ENCODE data around the gene CDH4.
A peak's percentile ranks its signal among the peaks of the same experiment; 100 is the strongest.

CDH4 gene

DNA sequence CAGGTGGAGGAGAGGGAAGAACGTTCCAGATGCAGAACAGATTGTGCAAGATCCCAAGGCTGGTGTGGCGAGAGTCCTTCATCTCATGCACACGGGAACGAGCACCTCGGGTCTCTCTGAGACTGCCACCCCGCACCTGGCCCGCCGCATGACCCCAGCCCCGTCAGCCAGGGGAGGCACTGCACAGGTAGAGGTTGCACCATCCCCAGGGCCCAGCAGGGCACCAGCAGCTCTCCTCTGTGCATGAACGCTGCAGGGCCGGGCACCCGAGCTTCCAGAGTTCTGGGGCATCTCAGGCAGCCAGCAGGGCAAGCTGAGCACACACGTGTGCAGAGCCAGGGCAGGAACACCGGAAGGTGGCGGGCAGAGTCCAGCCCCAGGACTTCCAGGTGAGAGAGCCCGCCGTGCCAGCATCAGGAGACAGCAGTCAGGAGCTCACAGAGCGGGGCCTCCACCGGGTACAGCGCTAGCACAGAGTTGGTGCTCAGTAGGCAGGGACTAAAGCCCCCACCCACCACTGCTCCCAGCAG, 620.4 kb downstream of the CDH4 start:
- Histone ChIP-seq H3K23ac (ENCODE audit: low read length) (no peak overlapping the region), H2BK120ac (ENCODE audit: low read depth, low read length) (no peak overlapping the region), H3K56ac (ENCODE audit: low read length) (no peak overlapping the region), H3K4me1 (ENCODE audit: control insufficient read depth, low read depth, low read length) (no peaks in the 10 kb centered on the region), H3K36me3 (ENCODE audit: control insufficient read depth, insufficient read depth, low read length) (no peaks in the 10 kb centered on the region), H3K4ac (ENCODE audit: low read depth, low read length) (no peak overlapping the region), H3K9ac (ENCODE audit: low read length) (no peak overlapping the region), H3K4me2 (ENCODE audit: low read length) (no peak overlapping the region), H3K4me3 (ENCODE audit: low read length) (no peak overlapping the region), H3K27ac (ENCODE audit: low read depth, low read length) (no peak overlapping the region), H3K27me3 (ENCODE audit: insufficient read depth, low read length, poor library complexity) (no peaks in the 10 kb centered on the region), H4K5ac (ENCODE audit: low read length) (no peak overlapping the region), H2BK15ac (replicated peaks; ENCODE audit: low read depth) (no peak overlapping the region), H2BK5ac (ENCODE audit: low read length) (no peak overlapping the region), H3K79me2 (ENCODE audit: control insufficient read depth, insufficient read depth, low read length) (no peaks in the 10 kb centered on the region), H3K18ac (ENCODE audit: low read length) (no peak overlapping the region), H3K79me1 (ENCODE audit: low read length) (no peaks in the 10 kb centered on the region), H4K8ac (ENCODE audit: low read depth, low read length) (no peak overlapping the region), H2AK5ac (ENCODE audit: low read length) (no peak overlapping the region)
- DNase-seq = no peak
- WGBS (ENCODE audit: extremely low coverage, insufficient coverage, low lambda C conversion rate) = no CpG with 5 or more reads among the region's 20 CpGs

DNA sequence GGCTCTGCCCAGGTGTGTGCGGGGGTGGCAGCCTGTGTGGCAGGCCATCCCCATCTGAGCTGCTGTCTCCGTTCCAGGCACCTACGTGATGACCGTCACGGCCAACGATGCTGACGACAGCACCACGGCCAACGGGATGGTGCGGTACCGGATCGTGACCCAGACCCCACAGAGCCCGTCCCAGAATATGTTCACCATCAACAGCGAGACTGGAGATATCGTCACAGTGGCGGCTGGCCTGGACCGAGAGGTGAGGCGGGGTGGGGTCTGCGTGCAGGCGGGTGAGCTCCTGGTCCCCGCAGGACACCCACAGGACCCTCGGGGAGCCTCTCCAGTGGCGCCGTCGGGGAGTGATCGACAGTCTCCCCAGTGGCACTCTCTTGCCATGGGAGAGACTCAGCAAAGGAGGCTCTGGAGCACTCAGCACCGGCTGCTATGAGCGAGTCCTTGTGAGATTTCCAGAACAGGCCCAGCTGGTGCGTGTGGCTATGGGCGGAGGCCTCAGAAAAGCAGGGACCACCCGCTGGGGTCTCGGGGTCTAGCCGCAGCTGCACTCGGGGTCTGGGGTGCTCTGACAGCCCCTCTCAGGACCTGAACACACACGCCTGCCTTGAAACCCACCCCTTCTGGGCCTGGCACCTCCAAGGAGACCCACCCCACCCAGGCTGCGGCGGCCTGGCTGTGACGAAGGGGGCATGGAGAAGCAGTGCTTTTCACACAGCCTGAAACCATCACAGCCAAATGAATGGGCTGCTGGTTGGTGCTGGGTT, 621.8 kb downstream of the CDH4 start:
- Histone ChIP-seq H3K4me3 (ENCODE audit: low read length) (no peak overlapping the region), H3K27ac (ENCODE audit: low read depth, low read length) (no peak overlapping the region), H3K4me2 (ENCODE audit: low read length) (no peak overlapping the region), H3K4me1 (ENCODE audit: control insufficient read depth, low read depth, low read length) (no peaks in the 10 kb centered on the region), H4K5ac (ENCODE audit: low read length) (no peak overlapping the region), H3K9ac (ENCODE audit: low read length) (no peak overlapping the region), H3K79me1 (ENCODE audit: low read length) (no peaks in the 10 kb centered on the region), H3K36me3 (ENCODE audit: control insufficient read depth, insufficient read depth, low read length) (no peaks in the 10 kb centered on the region), H3K23ac (ENCODE audit: low read length) (no peak overlapping the region), H4K8ac (ENCODE audit: low read depth, low read length) (no peak overlapping the region), H2BK15ac (replicated peaks; ENCODE audit: low read depth) (no peak overlapping the region), H3K56ac (ENCODE audit: low read length) (no peak overlapping the region), H2BK120ac (ENCODE audit: low read depth, low read length) (no peak overlapping the region), H2AK5ac (ENCODE audit: low read length) (no peak overlapping the region), H3K27me3 (ENCODE audit: insufficient read depth, low read length, poor library complexity) (no peaks in the 10 kb centered on the region), H3K79me2 (ENCODE audit: control insufficient read depth, insufficient read depth, low read length) (no peaks in the 10 kb centered on the region), H3K18ac (ENCODE audit: low read length) (no peak overlapping the region), H2BK5ac (ENCODE audit: low read length) (no peak overlapping the region), H3K4ac (ENCODE audit: low read depth, low read length) (no peak overlapping the region)
- no peak for DNase-seq
- WGBS (ENCODE audit: extremely low coverage, insufficient coverage, low lambda C conversion rate) = no CpG with 5 or more reads among the region's 38 CpGs

DNA sequence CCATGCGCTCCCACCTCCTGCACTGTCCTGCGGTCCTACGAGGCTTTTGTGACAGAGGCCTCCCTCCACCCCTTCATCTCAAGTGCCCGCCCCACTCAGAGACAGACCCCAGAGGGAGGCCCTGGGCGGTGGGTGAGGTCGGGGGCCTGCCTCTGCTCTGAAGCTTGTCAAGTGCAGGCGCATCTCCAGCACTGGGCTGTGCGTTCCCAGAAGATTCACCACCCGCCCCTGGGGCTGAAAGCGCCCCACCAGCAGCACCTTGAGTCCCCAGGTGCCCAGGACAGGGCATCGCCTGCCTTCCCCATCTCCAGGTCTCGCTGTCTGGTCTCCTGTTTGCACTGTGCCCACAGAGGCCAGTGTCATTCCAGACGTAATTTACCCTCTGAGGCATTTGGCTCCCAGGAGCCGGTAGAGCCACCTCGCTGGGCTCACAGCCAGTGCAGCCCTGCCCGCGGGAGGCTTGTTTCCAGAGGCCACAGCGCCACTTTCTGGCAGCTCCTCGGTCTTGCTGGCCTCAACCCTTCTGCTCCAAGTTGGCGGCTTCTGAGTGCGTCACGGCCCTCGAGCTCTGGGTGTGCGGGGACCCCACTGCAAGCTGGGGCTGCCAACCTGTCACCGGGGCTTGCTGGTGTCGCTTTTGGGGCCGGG, 622.5 kb downstream of the CDH4 start:
- Histone ChIP-seq H3K9ac (ENCODE audit: low read length) (no peak overlapping the region), H3K36me3 (ENCODE audit: control insufficient read depth, insufficient read depth, low read length) (no peaks in the 10 kb centered on the region), H3K18ac (ENCODE audit: low read length) (no peak overlapping the region), H3K56ac (ENCODE audit: low read length) (no peak overlapping the region), H4K8ac (ENCODE audit: low read depth, low read length) (no peak overlapping the region), H3K79me1 (ENCODE audit: low read length) (no peaks in the 10 kb centered on the region), H3K27ac (ENCODE audit: low read depth, low read length) (no peak overlapping the region), H3K23ac (ENCODE audit: low read length) (no peak overlapping the region), H2AK5ac (ENCODE audit: low read length) (no peak overlapping the region), H2BK120ac (ENCODE audit: low read depth, low read length) (no peak overlapping the region), H3K4me1 (ENCODE audit: control insufficient read depth, low read depth, low read length) (no peaks in the 10 kb centered on the region), H2BK5ac (ENCODE audit: low read length) (no peak overlapping the region), H3K27me3 (ENCODE audit: insufficient read depth, low read length, poor library complexity) (no peaks in the 10 kb centered on the region), H3K4me3 (ENCODE audit: low read length) (no peak overlapping the region), H3K79me2 (ENCODE audit: control insufficient read depth, insufficient read depth, low read length) (no peaks in the 10 kb centered on the region), H3K4me2 (ENCODE audit: low read length) (no peak overlapping the region), H4K5ac (ENCODE audit: low read length) (no peak overlapping the region), H2BK15ac (replicated peaks; ENCODE audit: low read depth) (no peak overlapping the region), H3K4ac (ENCODE audit: low read depth, low read length) (no peak overlapping the region)
- no CpG with 5 or more reads among the region's 27 CpGs for WGBS (ENCODE audit: extremely low coverage, insufficient coverage, low lambda C conversion rate)
- peak; percentile 73 for DNase-seq

DNA sequence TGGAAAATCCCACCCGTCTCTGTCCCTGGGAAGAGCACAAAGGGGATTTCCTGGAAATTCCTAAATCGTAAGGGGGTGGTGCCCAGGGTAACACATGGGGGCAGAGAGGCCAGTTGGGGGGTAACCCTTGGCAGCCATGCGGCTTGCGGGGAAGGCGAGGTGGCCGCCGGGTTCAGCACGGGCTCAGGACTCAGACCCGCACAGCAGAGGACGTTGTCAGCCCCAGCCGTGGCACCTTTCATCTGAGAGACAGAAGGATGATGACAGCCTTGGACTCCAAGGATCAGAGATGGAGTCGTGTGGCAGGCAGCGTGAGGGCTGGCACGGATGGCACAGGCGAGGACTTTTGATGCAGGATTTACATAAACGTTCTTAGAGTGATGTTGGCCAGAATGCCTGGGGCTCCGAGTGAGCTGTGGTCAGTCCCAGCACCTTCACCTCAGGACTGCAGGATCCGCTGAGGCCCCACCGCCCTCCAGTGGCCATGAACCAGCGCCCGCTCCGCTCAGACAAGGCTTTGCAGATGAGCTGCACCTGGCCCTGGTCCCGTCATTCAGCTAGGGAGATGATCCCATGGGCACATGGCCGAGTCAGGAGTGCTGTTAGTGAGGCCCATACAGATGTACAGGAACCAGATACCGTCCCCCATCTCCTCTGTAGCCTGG, 623.3 kb downstream of the CDH4 start:
- no CpG with 5 or more reads among the region's 25 CpGs for WGBS (ENCODE audit: extremely low coverage, insufficient coverage, low lambda C conversion rate)
- H3K56ac ChIP-seq (ENCODE audit: low read length) = no peak overlapping the region

GRCh38 chr20:61875996-61876395, 623.9 kb downstream of the CDH4 start:
- Histone ChIP-seq H2BK5ac (ENCODE audit: low read length) (no peak overlapping the region), H3K4me1 (ENCODE audit: control insufficient read depth, low read depth, low read length) (no peaks in the 10 kb centered on the region), H3K4ac (ENCODE audit: low read depth, low read length) (no peak overlapping the region), H4K8ac (ENCODE audit: low read depth, low read length) (no peak overlapping the region), H3K27me3 (ENCODE audit: insufficient read depth, low read length, poor library complexity) (no peaks in the 10 kb centered on the region), H2BK15ac (replicated peaks; ENCODE audit: low read depth) (no peak overlapping the region), H3K79me2 (ENCODE audit: control insufficient read depth, insufficient read depth, low read length) (no peaks in the 10 kb centered on the region), H3K36me3 (ENCODE audit: control insufficient read depth, insufficient read depth, low read length) (no peaks in the 10 kb centered on the region), H3K18ac (ENCODE audit: low read length) (no peak overlapping the region), H3K4me3 (ENCODE audit: low read length) (no peak overlapping the region), H3K56ac (ENCODE audit: low read length) (no peak overlapping the region), H2AK5ac (ENCODE audit: low read length) (no peak overlapping the region), H3K27ac (ENCODE audit: low read depth, low read length) (no peak overlapping the region), H3K79me1 (ENCODE audit: low read length) (no peaks in the 10 kb centered on the region), H3K23ac (ENCODE audit: low read length) (no peak overlapping the region), H3K9ac (ENCODE audit: low read length) (no peak overlapping the region), H4K5ac (ENCODE audit: low read length) (no peak overlapping the region), H3K4me2 (ENCODE audit: low read length) (no peak overlapping the region), H2BK120ac (ENCODE audit: low read depth, low read length) (no peak overlapping the region)
- no CpG with 5 or more reads among the region's 16 CpGs for WGBS (ENCODE audit: extremely low coverage, insufficient coverage, low lambda C conversion rate)
- DNase-seq = no peak

More for the DNA sequence above, 623.3 kb downstream of the CDH4 start:
- Histone ChIP-seq H3K4ac (ENCODE audit: low read depth, low read length) (no peak overlapping the region), H3K79me2 (ENCODE audit: control insufficient read depth, insufficient read depth, low read length) (no peaks in the 10 kb centered on the region), H3K9ac (ENCODE audit: low read length) (no peak overlapping the region), H2BK15ac (replicated peaks; ENCODE audit: low read depth) (no peak overlapping the region), H2BK5ac (ENCODE audit: low read length) (no peak overlapping the region), H3K4me3 (ENCODE audit: low read length) (no peak overlapping the region), H3K79me1 (ENCODE audit: low read length) (no peaks in the 10 kb centered on the region), H3K4me2 (ENCODE audit: low read length) (no peak overlapping the region), H3K27me3 (ENCODE audit: insufficient read depth, low read length, poor library complexity) (no peaks in the 10 kb centered on the region), H3K23ac (ENCODE audit: low read length) (no peak overlapping the region), H3K36me3 (ENCODE audit: control insufficient read depth, insufficient read depth, low read length) (no peaks in the 10 kb centered on the region), H2AK5ac (ENCODE audit: low read length) (no peak overlapping the region), H4K8ac (ENCODE audit: low read depth, low read length) (no peak overlapping the region), H2BK120ac (ENCODE audit: low read depth, low read length) (no peak overlapping the region), H4K5ac (ENCODE audit: low read length) (no peak overlapping the region), H3K4me1 (ENCODE audit: control insufficient read depth, low read depth, low read length) (no peaks in the 10 kb centered on the region), H3K18ac (ENCODE audit: low read length) (no peak overlapping the region), H3K27ac (ENCODE audit: low read depth, low read length) (no peak overlapping the region)
- peak; percentile 22 for DNase-seq

All from mesendoderm (in vitro differentiated cells).